SK-N-SH (cell line): Measurements from ENCODE around the gene HEBP1. TPM values are rescaled to one million over a fixed set of nuclear protein-coding genes. Genes with fewer than 3 reads are reported as not detected.

Experiments
- CTCF ChIA-PET: fragments of 300-600, 350-600 bp; formaldehyde crosslinking; extraction: SDS; loops from one replicate; lab custom pipeline; 2021; lab: Yijun Ruan, JAX
- POLR2A ChIA-PET: fragments of 350-600 bp; sonication (Branson Sonifier 250); formaldehyde crosslinking; extraction: SDS; loops from one replicate; lab custom pipeline; 2020; ENCODE audit warnings: antibody characterized with exemption, inconsistent platforms; lab: Yijun Ruan, JAX
- DNase-seq: peaks from one replicate; pipeline ENCODE4 v3.0.0; 2012
- H2AFZ ChIP-seq: fragments of 200-600 bp; sonication (generic); 2 replicates; pipeline ENCODE4 v1.8.1; 2016; ENCODE audit warnings: antibody characterized with exemption, mild to moderate bottlenecking, low read depth
- H3F3A ChIP-seq: fragments of 200-600 bp; sonication (generic); replicated peaks from 2 replicates; pipeline ENCODE3; 2016; ENCODE audit warnings: antibody characterized with exemption, mild to moderate bottlenecking; ENCODE audit not compliant: insufficient read depth
- H3K27ac ChIP-seq, 2 experiments: fragments of 200-500 bp in 1 of 2; fragments of 200-600 bp in 1 of 2; sonication (Bioruptor generic) in 1 of 2; sonication (generic), shearing (Covaris generic) in 1 of 2; 2 replicates each; pipeline versions ENCODE4 v1.5.1 to v1.6.1; 2014 to 2016; ENCODE audit warnings: low read depth in 2 of 2, inconsistent platforms in 1 of 2, low read length in 1 of 2, mild to moderate bottlenecking in 1 of 2, mixed read lengths in 1 of 2
- H3K27me3 ChIP-seq: fragments of 200-600 bp; sonication (generic), shearing (Covaris generic); 2 replicates; pipeline ENCODE4 v1.6.1; 2016; ENCODE audit warnings: mixed run types; ENCODE audit not compliant: insufficient read depth
- H3K36me3 ChIP-seq, 2 experiments: fragments of 200-500 bp in 1 of 2; fragments of 200-600 bp in 1 of 2; sonication (Bioruptor generic) in 1 of 2; sonication (generic) in 1 of 2; replicated peaks in 1 of 2; 2 replicates each; pipeline versions ENCODE3 to v1.5.1; 2014 to 2016; ENCODE audit warnings: low read length in 1 of 2, mild to moderate bottlenecking in 1 of 2; ENCODE audit not compliant: insufficient read depth in 2 of 2, control insufficient read depth in 1 of 2
- H3K4me1 ChIP-seq, 2 experiments: fragments of 200-500 bp in 1 of 2; fragments of 200-600 bp in 1 of 2; sonication (Bioruptor generic) in 1 of 2; sonication (generic), shearing (Covaris generic) in 1 of 2; 2 replicates each; pipeline versions ENCODE4 v1.5.1 to v1.6.1; 2014 to 2016; ENCODE audit warnings: low read depth in 1 of 2, low read length in 1 of 2, mixed run types in 1 of 2; ENCODE audit not compliant: insufficient read depth in 2 of 2, control insufficient read depth in 1 of 2
- H3K4me2 ChIP-seq: fragments of 200-600 bp; sonication (generic), shearing (Covaris generic); 2 replicates; pipeline ENCODE4 v1.6.1; 2017; ENCODE audit warnings: mixed run types
- H3K4me3 ChIP-seq, 2 experiments: fragments of 200-500 bp in 1 of 2; fragments of 200-600 bp in 1 of 2; sonication (Bioruptor generic) in 1 of 2; sonication (generic), shearing (Covaris generic) in 1 of 2; 2 replicates each; pipeline versions ENCODE4 v1.5.1 to v1.8.1; 2014 to 2016; ENCODE audit warnings: low read depth in 2 of 2, inconsistent platforms in 1 of 2, low read length in 1 of 2, mild to moderate bottlenecking in 1 of 2, mixed read lengths in 1 of 2, moderate library complexity in 1 of 2
- H3K79me2 ChIP-seq: fragments of 200-600 bp; sonication (generic); 2 replicates; pipeline ENCODE4 v1.8.1; 2017; ENCODE audit warnings: mild to moderate bottlenecking; ENCODE audit not compliant: insufficient read depth
- H3K9ac ChIP-seq: fragments of 200-600 bp; sonication (generic); 2 replicates; pipeline ENCODE4 v1.6.1; 2017; ENCODE audit warnings: mixed run types
- H3K9me2 ChIP-seq: fragments of 200-600 bp; sonication (generic); 2 replicates; pipeline ENCODE4 v1.6.1; 2017; ENCODE audit warnings: mixed run types
- H3K9me3 ChIP-seq: fragments of 200-600 bp; sonication (generic); 2 replicates; pipeline ENCODE4 v1.6.1; 2017; ENCODE audit warnings: mixed run types, mild to moderate bottlenecking, moderate library complexity
- H4K20me1 ChIP-seq: fragments of 200-600 bp; sonication (generic); 2 replicates; pipeline ENCODE4 v1.6.1; 2017; ENCODE audit warnings: mild to moderate bottlenecking, mixed run types; ENCODE audit not compliant: insufficient read depth
- CHD2 ChIP-seq: fragments of 150-350 bp; IDR thresholded peaks from 2 replicates; pipeline ENCODE4 v1.6.1; 2018; ENCODE audit warnings: low read length; ENCODE audit not compliant: partially characterized antibody
- CTCF ChIP-seq: fragments of 200-600 bp; sonication (generic); IDR thresholded peaks from 2 replicates; pipeline ENCODE4 v1.6.1; 2017; ENCODE audit warnings: antibody characterized with exemption, mild to moderate bottlenecking, moderate library complexity
- ELF1 ChIP-seq: IDR thresholded peaks from 2 replicates; pipeline ENCODE4 v1.4.0; 2012
- FOSL2 ChIP-seq: IDR thresholded peaks from 2 replicates; pipeline ENCODE4 v1.4.0; 2012; ENCODE audit warnings: low read depth, mild to moderate bottlenecking, moderate library complexity, borderline replicate concordance
- GABPA ChIP-seq: IDR thresholded peaks from 2 replicates; pipeline ENCODE4 v1.4.0; 2012; ENCODE audit warnings: low read depth, mild to moderate bottlenecking
- GATA2 ChIP-seq: sonication (generic); formaldehyde crosslinking; IDR thresholded peaks from 2 replicates; pipeline ENCODE4 v1.5.0; 2020; ENCODE audit warnings: mild to moderate bottlenecking, missing genetic modification reagents
- IRF3 ChIP-seq: fragments of 150-350 bp; IDR thresholded peaks from 2 replicates; pipeline ENCODE4 v1.6.1; 2016; ENCODE audit warnings: mild to moderate bottlenecking, low read depth, low read length
- MAX ChIP-seq: IDR thresholded peaks from 2 replicates; pipeline ENCODE4 v1.4.0; 2012; ENCODE audit warnings: low read depth
- MXI1 ChIP-seq: IDR thresholded peaks from 2 replicates; pipeline ENCODE4 v1.6.1; 2012; ENCODE audit warnings: mild to moderate bottlenecking, low read depth, low read length, improper control_type of control experiment
- NRF1 ChIP-seq: IDR thresholded peaks from 2 replicates; pipeline ENCODE4 v1.6.1; 2012; ENCODE audit warnings: low read depth, mild to moderate bottlenecking, low read length
- PBX3 ChIP-seq: IDR thresholded peaks from 2 replicates; pipeline ENCODE4; 2012
- POLR2AphosphoS5 ChIP-seq: IDR thresholded peaks from 2 replicates; pipeline ENCODE4 v1.6.1; 2012; ENCODE audit warnings: low read depth, low read length
- RAD21 ChIP-seq: IDR thresholded peaks from 2 replicates; pipeline ENCODE4 v1.6.1; 2012; ENCODE audit warnings: mild to moderate bottlenecking, low read length
- RCOR1 ChIP-seq: fragments of 150-350 bp; IDR thresholded peaks from 2 replicates; pipeline ENCODE4 v1.6.1; 2017; ENCODE audit warnings: antibody characterized with exemption, low read length
- RFX5 ChIP-seq: IDR thresholded peaks from 2 replicates; pipeline ENCODE4 v1.6.1; 2012; ENCODE audit warnings: mild to moderate bottlenecking, improper control_type of control experiment, low read length
- RXRA ChIP-seq: IDR thresholded peaks from 2 replicates; pipeline ENCODE4 v1.4.0; 2012; ENCODE audit warnings: low read depth, mild to moderate bottlenecking, borderline replicate concordance
- TAF1 ChIP-seq: IDR thresholded peaks from 2 replicates; pipeline ENCODE4 v1.6.1; 2012; ENCODE audit warnings: low read depth, mild to moderate bottlenecking, low read length, moderate library complexity, borderline replicate concordance
- TEAD4 ChIP-seq: IDR thresholded peaks from 2 replicates; pipeline ENCODE4 v1.4.0; 2012; ENCODE audit warnings: mild to moderate bottlenecking, borderline replicate concordance; ENCODE audit not compliant: insufficient read depth
- USF2 ChIP-seq: fragments of 150-350 bp; IDR thresholded peaks from 2 replicates; pipeline ENCODE4 v1.6.1; 2017; ENCODE audit warnings: antibody characterized with exemption, low read length, low read depth, borderline replicate concordance
- ZBTB33 ChIP-seq: IDR thresholded peaks from 2 replicates; pipeline ENCODE4 v1.4.0; 2012; ENCODE audit warnings: low read depth, borderline replicate concordance
- WGBS: methylation state at CpG from one replicate; pipeline ENCODE4 v1.1.6; 2017; ENCODE audit warnings: low lambda C conversion rate; 5-methylcytosine and 5-hydroxymethylcytosine counted together
- polyA plus RNA-seq, 3 experiments: library from polyadenylated mRNA; depleted of rRNA; stranded (reverse); fragments of >200 nt; gene quantifications; 2 replicates each; pipeline ENCODE4 v1.2.3, GENCODE V29; 2012

Gene HEBP1
- polyA plus RNA-seq, 1 of the 3 experiments (the other 2 are of a cell fraction), result 17.9 TPM

- no peak overlapping the region for H2AFZ ChIP-seq
- ChIA-PET POLR2A (no interaction called here), CTCF (interaction anchor here (1.1 kb wide), 1 partner anchor 10 kb away, joined by 3 read pairs; no protein-coding TSS in a partner anchor)
- no peak overlapping the region for H3K4me2 ChIP-seq
- H3F3A ChIP-seq, result no peaks in the 10 kb centered on the region
- DNase-seq, result no peak
- no peaks in the 10 kb centered on the region for H3K27me3 ChIP-seq
- H3K27ac ChIP-seq, result no peak overlapping the region
- H3K79me2 ChIP-seq, result no peaks in the 10 kb centered on the region
- H4K20me1 ChIP-seq, result no peaks in the 10 kb centered on the region
- H3K4me1 ChIP-seq, result no peaks in the 10 kb centered on the region
- peaks cover 0 to 6% of the 10 kb centered on the region in 2 experiments for H3K36me3 ChIP-seq
- H3K9ac ChIP-seq, result no peak overlapping the region
- no peak for TF ChIP-seq CTCF
- no peak for TF ChIP-seq PBX3
- TF ChIP-seq GATA2 (CRISPR knock-in tag), result no peak
- no peak for TF ChIP-seq TEAD4
- TF ChIP-seq MXI1, result no peak
- no peak for TF ChIP-seq POLR2AphosphoS5
- TF ChIP-seq GABPA, result no peak
- TF ChIP-seq RXRA, result no peak
- no peak for TF ChIP-seq USF2
- TF ChIP-seq IRF3, result no peak
- no peak for TF ChIP-seq ELF1
- no peak for TF ChIP-seq RFX5
- no peak for TF ChIP-seq TAF1
- TF ChIP-seq CHD2, result no peak
- TF ChIP-seq NRF1, result no peak
- no peak for TF ChIP-seq RCOR1
- no peak for TF ChIP-seq MAX
- no peak for TF ChIP-seq ZBTB33
- no peak for TF ChIP-seq RAD21
- TF ChIP-seq FOSL2, result no peak
- 81% methylated on average over 4 of the region's 4 CpGs for WGBS
- no peaks in the 10 kb centered on the region for H3K9me2 ChIP-seq
- no peaks in the 10 kb centered on the region for H3K9me3 ChIP-seq
- no peak overlapping the region for H3K4me3 ChIP-seq
These were observed 35.8 kb downstream of the HEBP1 start for GRCh38 chr12:12964255-12964654.
